Mucosa of rectum (tissue), 2 donors: ENCODE results near the gene KLHL13.
"Not testable (repeated sequence)": the region's sequence is repeated elsewhere in the genome, so short reads cannot be mapped to it uniquely, and the experiment has no call there.

Experiments used
- H3K27ac ChIP-seq, 2 donors: one replicate each; pipeline ENCODE4 v1.7.0; 2013; ENCODE audit warnings: inconsistent platforms in 2 of 2, low read depth in 2 of 2, low read length in 2 of 2
- H3K27me3 ChIP-seq, 2 donors: one replicate each; pipeline ENCODE4 v1.7.0; 2013; ENCODE audit warnings: low read length in 2 of 2; ENCODE audit not compliant: control insufficient read depth in 2 of 2, insufficient read depth in 2 of 2
- H3K36me3 ChIP-seq, 2 donors: one replicate each; pipeline ENCODE4 v1.7.0; 2013; ENCODE audit warnings: low read length in 2 of 2; ENCODE audit not compliant: control insufficient read depth in 2 of 2, insufficient read depth in 2 of 2
- H3K4me1 ChIP-seq, 2 donors: one replicate each; pipeline ENCODE4 v1.7.0; 2013; ENCODE audit warnings: low read length in 2 of 2, mild to moderate bottlenecking in 1 of 2; ENCODE audit not compliant: control insufficient read depth in 2 of 2, insufficient read depth in 2 of 2
- H3K4me3 ChIP-seq, 2 donors: one replicate each; pipeline ENCODE4 v1.7.0; 2013; ENCODE audit warnings: low read length in 2 of 2
- H3K9ac ChIP-seq, 2 donors: one replicate each; pipeline ENCODE4 v1.7.0; 2013; ENCODE audit warnings: low read length in 2 of 2, low read depth in 1 of 2, mild to moderate bottlenecking in 1 of 2
- H3K9me3 ChIP-seq, 2 donors: one replicate each; pipeline ENCODE4 v1.7.0; 2013; ENCODE audit warnings: low read length in 2 of 2; ENCODE audit not compliant: control insufficient read depth in 2 of 2
- donor health status: healthy.
- donor health status: Normal muscosa, but diverticular disease.

Gene KLHL13

DNA sequence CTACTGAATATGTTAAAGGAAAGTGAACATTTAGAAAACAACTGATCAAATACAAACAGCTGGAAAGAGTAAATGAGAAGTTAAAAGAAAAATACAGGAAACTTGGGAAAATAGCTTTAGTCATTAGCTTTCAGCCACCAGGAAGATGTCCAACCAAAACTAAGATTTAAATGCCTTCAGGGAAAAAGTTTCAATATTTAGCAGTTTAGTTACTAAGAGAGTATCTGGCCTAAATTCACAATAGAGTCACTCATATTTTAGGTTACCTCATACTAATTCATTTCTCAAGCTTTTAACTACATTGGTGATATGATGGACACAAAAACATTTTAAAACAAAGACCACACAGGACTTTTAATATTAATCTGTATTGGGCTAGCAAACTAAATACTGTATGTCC is 13.1 kb upstream of the KLHL13 start:
- no peak overlapping the region for H3K27ac ChIP-seq
- H3K4me1 ChIP-seq = no peaks in the 10 kb centered on the region
- no peaks in the 10 kb centered on the region for H3K27me3 ChIP-seq
- H3K9me3 ChIP-seq = peaks cover 0 to 3% of the 10 kb centered on the region in 2 donors
- no peak overlapping the region for H3K4me3 ChIP-seq
- no peak overlapping the region for H3K9ac ChIP-seq
- H3K36me3 ChIP-seq = no peaks in the 10 kb centered on the region

GRCh38 chrX:118128724-118129123 is 12.1 kb upstream of the KLHL13 start:
- H3K27ac ChIP-seq = no peak overlapping the region
- H3K4me1 ChIP-seq = no peaks in the 10 kb centered on the region
- H3K4me3 ChIP-seq = no peak overlapping the region
- no peaks in the 10 kb centered on the region for H3K36me3 ChIP-seq
- no peaks in the 10 kb centered on the region for H3K27me3 ChIP-seq
- peaks cover 0 to 3% of the 10 kb centered on the region in 2 donors for H3K9me3 ChIP-seq
- H3K9ac ChIP-seq = no peak overlapping the region

GRCh38 chrX:118126286-118126685 is 9.7 kb upstream of the KLHL13 start:
- Histone ChIP-seq H3K9me3 (peaks cover 0 to 3% of the 10 kb centered on the region in 2 donors), H3K4me1 (no peaks in the 10 kb centered on the region), H3K4me3 (no peak overlapping the region), H3K27ac (no peak overlapping the region), H3K36me3 (no peaks in the 10 kb centered on the region), H3K9ac (no peak overlapping the region), H3K27me3 (no peaks in the 10 kb centered on the region)

DNA sequence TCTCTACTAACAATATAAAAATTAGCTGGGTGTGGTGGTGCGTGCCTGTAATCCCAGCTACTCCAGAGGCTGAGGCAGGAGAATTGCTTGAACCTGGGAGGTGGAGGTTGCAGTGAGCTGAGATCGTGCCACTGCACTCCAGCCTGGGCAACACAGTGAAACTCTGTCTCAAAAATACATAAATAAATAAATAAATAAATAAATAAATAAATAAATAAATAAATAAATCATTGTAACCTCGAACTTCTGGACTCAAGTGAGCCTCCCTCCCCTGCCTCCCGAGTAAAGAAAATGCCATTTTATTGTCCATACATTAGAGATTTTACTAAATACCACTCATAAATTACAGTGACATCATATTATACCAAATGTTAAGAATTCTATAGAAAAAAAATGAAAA is 7.6 kb upstream of the KLHL13 start:
- not testable (repeated sequence) for H3K9ac ChIP-seq, H3K36me3 ChIP-seq, H3K4me1 ChIP-seq, H3K4me3 ChIP-seq, H3K9me3 ChIP-seq, H3K27ac ChIP-seq, H3K27me3 ChIP-seq

DNA sequence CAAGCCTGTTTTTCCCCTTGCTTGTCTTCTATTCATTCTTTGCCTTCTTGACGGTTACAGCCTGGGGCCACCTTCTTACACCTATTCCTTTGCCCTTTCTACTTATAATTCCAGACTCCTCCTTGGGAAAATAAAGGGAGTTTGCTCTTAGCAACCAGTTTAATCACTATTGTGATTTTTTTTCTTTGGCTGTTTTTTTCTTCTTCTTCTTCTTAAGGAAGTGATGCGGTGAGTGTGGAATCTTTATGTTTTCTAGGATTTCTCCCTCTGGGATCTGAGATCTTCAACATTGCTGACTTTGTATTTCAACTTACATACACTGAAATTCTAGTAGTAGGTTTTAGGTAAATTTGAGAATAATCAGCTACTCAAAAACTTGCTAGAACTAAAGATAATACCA is 1.1 kb upstream of the KLHL13 start:
- H3K4me3 ChIP-seq = no peak overlapping the region
- H3K36me3 ChIP-seq = no peaks in the 10 kb centered on the region
- no peaks in the 10 kb centered on the region for H3K27me3 ChIP-seq
- H3K4me1 ChIP-seq = no peaks in the 10 kb centered on the region
- no peak overlapping the region for H3K27ac ChIP-seq
- H3K9me3 ChIP-seq = no peaks in the 10 kb centered on the region
- H3K9ac ChIP-seq = no peak overlapping the region

DNA sequence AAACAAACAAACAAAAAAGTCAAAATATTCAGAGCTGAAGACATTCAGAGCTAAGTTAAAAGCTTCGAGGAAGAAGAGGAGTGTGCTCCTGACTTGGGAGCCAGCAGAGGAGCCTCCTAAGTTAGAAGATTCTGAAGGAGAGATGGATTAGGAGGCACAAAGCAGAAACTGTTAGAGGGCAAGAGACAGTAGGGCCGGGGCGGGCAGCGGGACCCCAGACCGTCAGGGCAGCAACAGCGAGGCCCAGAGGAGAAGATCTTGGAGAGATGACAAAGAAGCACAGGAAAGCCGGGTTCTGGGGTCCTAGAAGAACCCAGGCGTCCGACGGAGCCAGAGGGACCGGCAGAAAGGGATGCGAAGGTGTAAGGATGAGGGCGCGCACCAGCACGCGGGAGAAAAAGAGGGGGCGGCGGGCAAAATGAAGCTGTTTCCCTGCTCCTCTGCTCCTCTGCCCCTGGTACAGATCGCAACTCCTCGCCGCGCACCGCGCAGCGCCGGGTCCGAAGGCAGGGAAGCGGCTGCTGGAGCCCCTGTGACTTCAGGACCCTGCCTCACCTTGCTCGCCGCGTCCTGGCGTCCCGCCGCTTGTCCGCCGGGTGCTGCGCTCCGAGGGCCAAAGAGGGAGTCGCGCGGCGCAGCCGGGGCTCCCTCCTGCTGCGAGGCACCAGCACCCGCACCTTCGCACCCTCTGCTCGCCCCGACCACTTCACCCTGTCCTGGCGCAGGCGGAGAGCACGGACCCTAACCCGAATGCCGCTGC is 477 bp downstream of the KLHL13 start:
- H3K27me3 ChIP-seq = no peaks in the 10 kb centered on the region
- peak overlapping the region; percentile 60 to 67 for H3K4me3 ChIP-seq
- H3K9ac ChIP-seq = peak overlapping the region in 1 of 2 donors; percentile 47
- H3K27ac ChIP-seq = peak overlapping the region in 1 of 2 donors; percentile 40
- H3K36me3 ChIP-seq = no peaks in the 10 kb centered on the region
- no peaks in the 10 kb centered on the region for H3K9me3 ChIP-seq
- no peaks in the 10 kb centered on the region for H3K4me1 ChIP-seq

DNA sequence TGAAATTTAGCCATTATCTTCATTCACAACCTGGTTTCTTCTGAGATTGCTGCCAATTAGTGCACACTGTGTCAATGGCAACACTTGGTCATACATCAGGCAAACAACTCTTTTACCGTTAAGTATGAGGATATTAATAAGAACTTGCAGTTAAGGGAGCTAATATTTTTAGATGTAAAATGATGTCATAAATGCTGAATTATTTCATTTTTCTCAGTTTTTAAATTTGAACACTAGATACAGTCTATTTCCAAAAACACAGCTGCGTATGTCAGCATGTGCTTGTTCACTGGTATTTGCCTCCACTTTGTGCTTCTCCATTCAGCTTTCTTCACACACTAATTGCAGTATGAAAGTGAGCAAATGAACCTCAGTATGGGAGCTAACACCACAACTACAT is 1.6 kb downstream of the KLHL13 start:
- Histone ChIP-seq H3K4me3 (peak overlapping the region in 1 of 2 donors; percentile 67), H3K36me3 (no peaks in the 10 kb centered on the region), H3K27ac (no peak overlapping the region), H3K9me3 (no peaks in the 10 kb centered on the region), H3K4me1 (no peaks in the 10 kb centered on the region), H3K27me3 (no peaks in the 10 kb centered on the region), H3K9ac (no peak overlapping the region)

GRCh38 chrX:118109065-118109464 is 7.5 kb downstream of the KLHL13 start:
- no peaks in the 10 kb centered on the region for H3K9me3 ChIP-seq
- H3K4me1 ChIP-seq = no peaks in the 10 kb centered on the region
- H3K4me3 ChIP-seq = no peak overlapping the region
- H3K27ac ChIP-seq = no peak overlapping the region
- H3K9ac ChIP-seq = no peak overlapping the region
- H3K27me3 ChIP-seq = no peaks in the 10 kb centered on the region
- H3K36me3 ChIP-seq = no peaks in the 10 kb centered on the region

- no peak overlapping the region for H3K27ac ChIP-seq
- no peaks in the 10 kb centered on the region for H3K4me1 ChIP-seq
- no peak overlapping the region for H3K9ac ChIP-seq
- H3K4me3 ChIP-seq = no peak overlapping the region
- H3K36me3 ChIP-seq = no peaks in the 10 kb centered on the region
- no peaks in the 10 kb centered on the region for H3K9me3 ChIP-seq
- no peaks in the 10 kb centered on the region for H3K27me3 ChIP-seq
Measured at GRCh38 chrX:118108304-118108703, 8.3 kb downstream of the KLHL13 start.

GRCh38 chrX:118100091-118100490 is 16.5 kb downstream of the KLHL13 start:
- H3K9me3 ChIP-seq = no peaks in the 10 kb centered on the region
- no peaks in the 10 kb centered on the region for H3K4me1 ChIP-seq
- H3K27me3 ChIP-seq = no peaks in the 10 kb centered on the region
- H3K36me3 ChIP-seq = no peaks in the 10 kb centered on the region
- H3K27ac ChIP-seq = no peak overlapping the region
- no peak overlapping the region for H3K4me3 ChIP-seq
- H3K9ac ChIP-seq = no peak overlapping the region
